Measurements from ENCODE around the gene RRN3.
"Not testable (repeated sequence)": the region's sequence is repeated elsewhere in the genome, so short reads cannot be mapped to it uniquely, and the experiment has no call there.

RRN3 gene

GRCh38 chr16:15099366-15099909 is 5.4 kb upstream of the RRN3 start:
- DNase-seq (ENCODE audit: low read depth in 1 of 2, low spot score in 1 of 2), result not testable (repeated sequence)

- not testable (repeated sequence) for DNase-seq (ENCODE audit: low read depth in 1 of 2, low spot score in 1 of 2)
These were observed 2.5 kb upstream of the RRN3 start for GRCh38 chr16:15096583-15096972.

GRCh38 chr16:15093571-15093954 is 509 bp downstream of the RRN3 start:
- DNase-seq (ENCODE audit: low read depth in 1 of 2, low spot score in 1 of 2), result not testable (repeated sequence)

- DNase-seq (ENCODE audit: low read depth in 1 of 2, low spot score in 1 of 2), result not testable (repeated sequence)
These were observed 3.3 kb downstream of the RRN3 start for GRCh38 chr16:15090663-15091269.

- DNase-seq (ENCODE audit: low read depth in 1 of 2, low spot score in 1 of 2), result not testable (repeated sequence)
These were observed 11.3 kb downstream of the RRN3 start for GRCh38 chr16:15082788-15083187.

- DNase-seq (ENCODE audit: low read depth in 1 of 2, low spot score in 1 of 2), result not testable (repeated sequence)
These were observed 13.2 kb downstream of the RRN3 start for GRCh38 chr16:15080883-15081282.

GRCh38 chr16:15076161-15076560 is 17.9 kb downstream of the RRN3 start:
- DNase-seq (ENCODE audit: low read depth in 1 of 2, low spot score in 1 of 2), result not testable (repeated sequence)

GRCh38 chr16:15073101-15073500 is 21.0 kb downstream of the RRN3 start:
- DNase-seq (ENCODE audit: low read depth in 1 of 2, low spot score in 1 of 2), result no peak

GRCh38 chr16:15071916-15072769 is 21.9 kb downstream of the RRN3 start:
- DNase-seq (ENCODE audit: low read depth in 1 of 2, low spot score in 1 of 2), result not testable (repeated sequence)

- not testable (repeated sequence) for DNase-seq (ENCODE audit: low read depth in 1 of 2, low spot score in 1 of 2)
These were observed 23.1 kb downstream of the RRN3 start for GRCh38 chr16:15071013-15071412.

- not testable (repeated sequence) for DNase-seq (ENCODE audit: low read depth in 1 of 2, low spot score in 1 of 2)
These were observed 27.4 kb downstream of the RRN3 start for GRCh38 chr16:15066690-15067089.

- DNase-seq (ENCODE audit: low read depth in 1 of 2, low spot score in 1 of 2), result not testable (repeated sequence)
These were observed 28.1 kb downstream of the RRN3 start for GRCh38 chr16:15065961-15066360.

GRCh38 chr16:15062085-15062810 is 31.8 kb downstream of the RRN3 start:
- DNase-seq (ENCODE audit: low read depth in 1 of 2, low spot score in 1 of 2), result not testable (repeated sequence)

- no peak for DNase-seq (ENCODE audit: low read depth in 1 of 2, low spot score in 1 of 2)
These were observed 34.7 kb downstream of the RRN3 start for GRCh38 chr16:15059324-15059723.

GRCh38 chr16:15057681-15058417 is 36.2 kb downstream of the RRN3 start:
- no peak for DNase-seq (ENCODE audit: low read depth in 1 of 2, low spot score in 1 of 2)

- DNase-seq (ENCODE audit: low read depth in 1 of 2, low spot score in 1 of 2), result no peak
These were observed 38.7 kb downstream of the RRN3 start for GRCh38 chr16:15055141-15056053.

GRCh38 chr16:15054357-15055140 is 39.5 kb downstream of the RRN3 start:
- DNase-seq (ENCODE audit: low read depth in 1 of 2, low spot score in 1 of 2), result no peak

GRCh38 chr16:15053904-15054303 is 40.2 kb downstream of the RRN3 start:
- DNase-seq (ENCODE audit: low read depth in 1 of 2, low spot score in 1 of 2), result no peak

All from stimulated activated CD4-positive, alpha-beta T cell treated with anti-CD3 and anti-CD28 coated beads, Interleukin-15, amount 100 ng/mL, for 1 hour (primary cell).